Ecto neural progenitor cell (in vitro differentiated cells): ENCODE results near the gene HPD.
"Not testable (repeated sequence)": the region's sequence is repeated elsewhere in the genome, so short reads cannot be mapped to it uniquely, and the experiment has no call there.

ENCODE experiments used
- DNase-seq: peaks from one replicate; pipeline ENCODE4 v3.0.0-alpha.2; 2018; ENCODE audit warnings: low spot score

HPD gene

DNA sequence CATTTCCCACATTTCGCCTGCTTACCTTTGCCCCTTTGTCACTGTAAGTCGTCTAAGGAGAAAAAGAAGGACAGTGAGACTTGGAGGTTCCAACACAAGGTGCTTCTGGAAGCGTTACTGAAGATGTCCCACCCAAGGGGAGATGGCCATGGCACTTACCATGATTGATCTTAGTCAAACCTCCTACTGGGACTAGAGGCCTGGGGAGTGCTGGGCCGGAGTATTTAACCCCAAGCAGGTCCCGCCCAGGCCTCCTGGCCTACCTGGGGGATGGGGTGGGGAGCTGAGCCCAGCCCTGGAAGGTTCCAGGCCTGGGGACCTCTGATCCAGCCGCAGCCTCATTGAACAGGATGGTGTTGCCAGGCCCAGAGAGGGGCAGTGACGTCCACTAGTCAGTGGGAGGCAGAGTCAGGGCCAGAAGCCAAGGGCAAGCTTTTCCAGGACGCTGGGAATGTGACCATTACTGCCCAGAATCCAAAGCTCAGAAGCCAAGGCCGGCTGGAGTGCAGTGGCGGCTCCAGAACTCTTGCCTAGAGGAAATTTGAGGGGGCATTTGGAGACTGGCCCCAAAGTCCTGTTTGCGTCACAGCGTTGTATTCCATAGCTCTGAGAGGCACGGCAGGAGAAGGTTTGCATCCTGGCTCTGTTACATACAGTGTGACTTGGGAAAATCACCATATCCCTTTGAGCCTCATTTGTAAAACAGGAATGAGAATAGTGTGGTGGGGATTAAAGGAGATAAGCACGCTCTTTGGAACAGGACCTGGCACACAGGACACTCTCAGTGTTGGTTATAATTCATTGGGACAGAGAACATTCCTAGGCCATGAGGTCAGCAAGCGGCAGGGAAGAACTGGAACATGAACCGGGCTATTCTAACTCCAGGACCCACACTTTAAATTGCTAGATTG lies at the start of gene HPD:
TSS of gene HPD (minus strand) at position 198 of the 911 bp plus-strand sequence. CDS start at position 162, 36 bp downstream.
- no peak for DNase-seq

DNA sequence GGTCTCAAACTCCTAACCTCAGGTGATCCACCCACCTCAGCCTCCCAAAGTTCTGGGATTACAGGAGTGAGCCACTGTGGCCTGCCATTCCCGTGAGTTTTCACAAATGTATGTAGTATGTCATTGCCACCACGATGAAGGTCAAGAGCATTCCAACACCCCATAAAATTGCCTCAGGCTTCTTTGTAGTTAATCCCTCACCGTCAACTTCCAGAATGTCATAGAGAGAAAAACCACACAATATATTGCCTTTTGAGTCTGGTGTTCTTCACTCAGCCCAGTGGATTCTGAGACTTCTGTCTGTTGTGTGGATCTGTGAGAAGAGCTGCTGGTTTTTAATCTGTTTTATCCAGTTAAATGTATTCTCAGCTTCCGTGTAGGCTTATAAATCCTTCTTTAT lies 47.1 kb upstream of the HPD start:
- no peak for DNase-seq

DNA sequence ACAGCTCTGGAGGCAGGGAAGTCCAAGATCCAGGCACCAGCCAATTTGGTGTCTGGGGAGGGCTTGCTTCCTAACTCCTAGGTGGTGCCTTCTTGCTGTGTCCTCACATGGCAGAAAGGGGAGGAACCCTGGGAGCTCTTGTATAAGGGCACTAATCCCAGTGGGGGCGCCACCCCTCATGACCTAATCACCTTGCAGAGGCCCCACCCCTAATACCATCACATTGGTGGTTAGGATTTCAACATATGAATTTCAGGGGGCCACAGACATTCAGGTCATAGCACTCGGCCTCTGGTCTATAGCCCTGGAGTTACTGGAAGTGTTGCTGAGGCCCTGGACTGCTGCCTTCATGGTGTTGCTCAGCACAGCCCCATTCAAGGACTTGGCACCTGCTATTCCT lies 44.5 kb upstream of the HPD start:
- no peak for DNase-seq

DNA sequence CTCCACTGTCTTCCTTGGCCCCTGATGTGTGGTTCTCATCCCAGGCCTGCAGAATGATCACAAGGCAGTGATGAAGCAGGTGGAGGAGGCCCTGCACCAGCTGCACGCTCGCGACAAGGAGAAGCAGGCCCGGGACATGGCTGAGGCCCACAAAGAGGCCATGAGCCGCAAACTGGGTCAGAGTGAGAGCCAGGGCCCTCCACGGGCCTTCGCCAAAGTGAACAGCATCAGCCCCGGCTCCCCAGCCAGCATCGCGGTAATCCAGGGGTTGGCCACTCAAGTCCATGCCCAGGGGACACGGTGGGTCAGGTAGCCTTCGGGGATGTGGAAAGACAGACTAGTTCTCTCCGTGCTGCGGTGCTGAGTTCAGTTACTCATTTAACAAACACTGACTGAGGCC lies 40.9 kb upstream of the HPD start:
- no peak for DNase-seq

DNA sequence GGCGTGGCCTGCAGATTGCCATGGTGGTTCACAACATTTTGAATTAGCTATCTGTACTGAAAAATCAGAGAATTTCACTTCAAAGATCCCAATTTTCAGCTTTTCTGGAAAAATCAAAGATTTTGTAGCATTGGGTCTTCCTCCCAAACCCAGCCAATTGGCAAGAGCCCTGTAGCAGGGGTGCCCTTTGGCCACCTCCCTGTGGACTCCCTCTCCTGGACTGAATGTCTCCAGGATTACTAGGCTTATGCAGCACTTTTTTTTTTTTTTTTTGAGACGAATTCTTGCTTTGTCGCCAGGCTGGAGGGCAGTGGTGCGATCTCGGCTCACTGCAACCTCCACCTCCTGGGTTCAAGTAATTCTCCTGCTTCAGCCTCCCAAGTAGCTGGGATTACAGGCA lies 39.6 kb upstream of the HPD start:
- DNase-seq = no peak

DNA sequence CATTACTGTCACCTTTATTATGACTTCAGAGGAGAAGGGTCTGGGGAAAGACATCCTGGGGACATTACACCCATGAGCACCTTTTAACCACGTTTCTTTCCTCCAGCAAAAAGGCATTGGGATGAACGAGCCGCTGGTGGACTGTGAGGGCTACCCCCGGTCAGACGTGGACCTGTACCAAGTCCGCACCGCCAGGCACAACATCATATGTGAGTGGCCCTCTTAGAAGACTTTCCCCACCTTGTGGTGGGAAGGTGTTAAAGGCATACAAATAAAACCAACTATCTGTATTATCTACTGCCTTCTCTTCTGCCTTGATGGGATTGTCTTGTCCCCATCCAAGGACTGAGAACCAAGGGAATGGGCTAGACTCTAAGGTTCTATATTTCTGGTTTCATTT lies 36.0 kb upstream of the HPD start:
- no peak for DNase-seq

DNA sequence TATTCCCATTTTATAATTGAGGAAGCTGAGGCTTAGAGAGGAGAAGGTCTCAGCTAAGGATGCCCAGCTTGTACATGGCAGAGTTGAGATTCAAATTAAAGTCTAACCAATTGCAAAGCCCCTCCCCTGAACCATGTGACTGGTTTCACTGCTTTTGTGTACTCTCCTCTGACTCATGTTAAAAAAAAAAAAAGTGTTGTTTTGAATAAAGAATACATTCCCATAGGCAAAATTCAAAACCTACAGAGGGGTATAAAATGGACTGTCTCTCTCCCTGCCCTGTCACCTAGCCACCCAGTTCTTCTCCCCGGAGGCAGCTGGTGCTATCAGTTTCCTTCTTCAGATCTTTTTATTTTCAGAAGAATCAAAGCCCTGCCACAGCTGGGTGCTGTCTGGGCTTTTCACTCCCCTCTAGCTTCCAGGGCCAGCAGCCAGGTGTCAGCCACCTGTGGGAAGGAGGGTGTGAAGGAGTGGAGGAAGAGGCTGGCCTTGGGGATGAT lies 35.4 kb upstream of the HPD start:
- no peak for DNase-seq

DNA sequence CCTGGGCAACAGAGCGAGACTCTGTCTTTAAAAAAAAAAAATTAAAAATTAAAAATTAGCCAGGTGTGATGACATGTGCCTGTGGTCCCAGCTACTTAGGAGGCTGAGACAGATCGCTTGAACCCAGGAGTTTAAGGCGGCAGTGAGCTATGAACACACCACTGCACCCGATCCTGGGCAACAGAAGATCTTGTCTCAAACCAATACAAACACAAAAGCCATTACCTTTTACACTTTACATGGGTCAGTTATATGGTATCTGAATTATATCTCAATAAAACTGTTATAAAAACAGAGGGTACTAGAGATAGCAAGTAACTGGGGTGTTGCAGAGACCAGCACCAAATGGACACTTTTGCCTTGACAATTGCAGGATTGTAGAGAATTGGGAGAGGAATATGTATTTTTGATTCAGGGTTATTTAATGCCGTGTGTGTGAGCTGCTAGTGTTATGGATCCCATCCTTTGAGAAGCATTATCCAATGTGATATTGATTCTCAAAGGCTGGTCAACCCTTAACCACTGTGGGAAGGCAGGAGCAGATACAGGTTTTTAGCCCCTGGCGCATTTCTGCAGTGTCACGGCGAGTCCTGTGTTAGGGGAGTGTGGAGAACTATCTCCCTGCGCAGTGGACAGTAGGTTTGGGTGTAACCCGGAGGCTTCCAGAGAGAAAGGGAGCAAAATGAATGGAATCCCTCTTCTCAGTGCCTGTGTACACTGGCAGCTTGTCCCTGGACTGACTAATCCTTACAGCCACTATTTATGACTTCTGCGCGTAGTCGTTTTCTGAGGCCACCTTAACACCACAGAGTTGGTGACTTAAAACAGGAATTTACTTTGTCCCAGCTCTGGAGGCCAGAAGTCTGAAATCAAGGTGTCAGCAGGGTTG lies 34.3 kb upstream of the HPD start:
- DNase-seq = no peak

DNA sequence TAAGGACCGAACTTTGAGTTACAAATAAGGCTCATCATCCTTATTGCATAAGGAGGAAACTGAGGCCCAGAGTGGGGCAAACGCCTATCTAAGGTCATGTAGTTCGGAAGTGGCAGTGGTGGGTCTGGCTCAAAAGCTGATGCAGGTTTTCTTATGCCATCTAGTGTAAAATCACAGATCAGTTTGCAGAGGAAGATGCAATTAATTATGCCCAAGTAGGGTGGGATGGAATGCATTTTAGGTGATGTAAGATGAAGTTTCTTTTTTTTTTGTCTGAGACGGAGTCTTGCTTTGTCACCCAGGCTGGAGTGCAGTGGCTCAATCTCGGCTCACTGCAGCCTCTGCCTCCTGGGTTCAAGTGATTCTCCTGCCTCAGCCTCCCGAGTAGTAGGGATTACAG lies 31.0 kb upstream of the HPD start:
- not testable (repeated sequence) for DNase-seq

DNA sequence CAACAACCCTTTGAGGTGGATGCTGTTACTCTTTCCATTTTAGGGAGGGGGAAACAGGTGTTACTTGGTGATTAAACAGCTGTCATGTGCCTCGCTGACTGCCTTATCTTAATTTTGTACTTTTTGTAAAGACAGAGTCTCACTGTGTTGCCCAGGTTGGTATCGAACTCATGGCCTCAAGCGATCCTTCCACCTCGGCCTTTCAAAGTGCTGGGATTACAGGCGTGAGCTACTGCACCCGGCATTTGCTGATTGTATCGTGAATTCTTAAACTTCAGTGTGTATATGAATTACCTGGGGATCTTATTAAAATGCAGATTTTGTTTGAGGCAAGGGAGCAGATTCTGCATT lies 30.6 kb upstream of the HPD start:
- DNase-seq = no peak

DNA sequence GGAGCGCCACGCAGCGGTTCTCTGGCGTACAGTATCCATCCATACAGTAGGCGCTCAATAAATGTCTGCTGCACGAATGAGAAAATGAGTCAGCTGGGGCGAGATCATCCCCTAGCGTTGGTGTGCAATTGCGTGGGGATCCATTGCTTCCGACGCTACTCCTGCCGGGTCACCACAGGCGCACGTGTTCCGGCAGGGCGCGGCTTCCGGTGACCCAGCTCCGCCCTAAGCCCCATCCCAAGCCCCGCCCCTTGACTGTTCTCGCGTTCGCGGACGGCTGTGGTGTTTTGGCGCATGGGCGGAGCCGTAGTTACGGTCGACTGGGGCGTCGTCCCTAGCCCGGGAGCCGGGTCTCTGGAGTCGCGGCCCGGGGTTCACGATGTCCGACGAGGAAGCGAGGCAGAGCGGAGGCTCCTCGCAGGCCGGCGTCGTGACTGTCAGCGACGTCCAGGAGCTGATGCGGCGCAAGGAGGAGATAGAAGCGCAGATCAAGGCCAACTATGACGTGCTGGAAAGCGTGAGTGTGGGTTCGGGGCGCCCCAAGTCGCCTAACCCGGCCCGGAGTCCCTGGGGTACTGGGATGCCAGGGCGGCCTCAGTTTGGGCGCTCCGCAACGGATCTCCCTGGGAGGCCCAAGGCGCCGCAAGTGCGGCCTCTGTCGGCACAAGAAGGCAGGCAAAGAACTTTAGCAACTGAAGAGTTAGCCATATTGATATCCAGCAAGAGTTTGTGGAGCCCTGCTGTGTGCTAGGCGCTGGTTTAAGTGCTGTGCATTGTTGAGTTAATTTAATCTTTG lies 30.0 kb upstream of the HPD start, which contains the start of gene PSMD9:
TSS of gene PSMD9 (plus strand) at position 313 of the 796 bp plus-strand sequence. CDS start at position 380, 67 bp downstream.
- DNase-seq = peak; percentile 99

DNA sequence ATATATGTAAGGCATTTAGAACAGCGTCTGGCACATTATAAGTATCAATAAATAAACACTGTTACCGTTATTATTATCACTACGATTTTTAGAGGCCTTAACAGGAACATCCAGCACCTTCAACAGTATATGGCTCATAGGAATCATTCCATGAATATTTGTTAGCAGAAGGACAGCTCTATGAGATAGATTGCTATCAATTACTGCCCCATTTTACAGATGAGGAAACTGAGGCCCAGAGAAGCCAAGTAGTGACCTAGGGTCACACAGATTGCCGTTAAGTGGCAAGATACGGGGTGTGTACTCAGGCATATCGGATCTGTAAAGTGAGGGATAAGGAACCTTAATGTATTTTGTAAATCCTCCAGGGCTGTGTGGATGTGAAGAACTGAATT lies 29.4 kb upstream of the HPD start:
- DNase-seq = no peak

DNA sequence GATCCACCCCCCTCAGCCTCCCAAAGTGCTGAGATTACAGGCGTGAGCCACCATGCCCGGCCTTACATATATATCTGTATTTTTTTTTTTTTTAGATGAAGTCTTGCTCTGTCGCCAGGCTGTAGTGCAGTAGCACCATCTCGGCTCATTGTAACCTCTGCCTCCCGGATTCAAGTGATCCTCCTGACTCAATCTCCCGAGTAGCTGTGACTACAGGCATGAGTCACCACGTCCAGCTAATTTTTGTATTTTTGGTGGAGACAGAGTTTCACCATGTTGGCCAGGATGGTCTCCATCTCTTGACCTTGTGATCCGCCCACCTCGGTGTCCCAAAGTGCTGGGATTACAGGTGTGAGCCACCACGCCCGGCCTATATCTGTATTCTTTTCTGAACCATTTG lies 26.5 kb upstream of the HPD start:
- DNase-seq = not testable (repeated sequence)

DNA sequence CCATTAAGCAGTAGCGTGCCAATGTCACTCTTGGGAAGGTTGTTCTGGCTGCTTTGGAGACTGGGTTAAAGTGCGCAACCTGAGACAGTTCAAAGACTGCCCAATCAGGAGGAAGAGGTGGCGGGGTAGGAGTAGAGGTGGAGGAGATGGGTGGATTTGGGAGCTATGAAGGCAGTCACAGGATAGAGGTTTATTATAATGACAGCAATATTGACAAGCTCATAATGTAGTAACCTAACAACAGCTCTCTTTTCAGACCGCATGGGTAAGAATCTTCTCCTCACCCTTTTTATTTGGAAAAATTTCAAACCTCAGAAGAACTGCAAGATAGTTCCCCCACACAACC lies 24.6 kb upstream of the HPD start:
- no peak for DNase-seq

DNA sequence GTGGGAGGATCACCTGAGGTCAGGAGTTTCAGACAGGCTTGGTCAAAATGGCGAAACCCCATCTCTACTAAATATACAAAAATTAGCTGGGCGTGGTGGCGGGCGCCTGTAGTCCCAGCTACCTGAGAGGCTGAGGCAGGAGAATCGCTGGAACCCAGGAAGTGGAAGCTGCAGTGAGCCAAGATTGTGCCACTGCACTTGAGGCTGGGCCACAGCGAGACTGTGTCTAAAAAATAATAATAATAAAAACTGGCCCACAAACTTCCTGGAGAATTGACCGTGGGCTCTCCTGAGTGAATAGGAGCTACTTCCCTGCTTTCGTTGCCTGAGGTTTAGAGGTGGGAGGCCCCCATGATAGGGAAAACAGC lies 17.4 kb upstream of the HPD start:
- not testable (repeated sequence) for DNase-seq

DNA sequence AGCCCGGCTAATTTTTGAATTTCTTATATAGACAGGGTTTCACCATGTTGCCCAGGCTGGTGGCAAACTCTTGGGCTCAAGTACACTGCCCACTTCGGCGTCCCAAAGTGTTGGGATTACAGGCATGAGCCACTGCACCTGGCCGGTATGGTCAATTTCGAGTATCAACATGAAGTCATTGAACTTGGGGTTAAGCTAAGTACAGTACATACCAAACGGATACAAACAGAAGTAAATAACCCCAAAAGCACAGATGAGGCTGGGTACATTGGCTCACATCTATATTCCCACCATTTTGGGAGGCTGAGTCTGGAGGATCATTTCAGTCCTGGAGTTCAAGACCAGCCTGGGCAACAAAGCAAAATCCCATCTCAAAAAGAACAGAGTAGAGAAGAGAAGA lies 16.9 kb upstream of the HPD start:
- DNase-seq = no peak

DNA sequence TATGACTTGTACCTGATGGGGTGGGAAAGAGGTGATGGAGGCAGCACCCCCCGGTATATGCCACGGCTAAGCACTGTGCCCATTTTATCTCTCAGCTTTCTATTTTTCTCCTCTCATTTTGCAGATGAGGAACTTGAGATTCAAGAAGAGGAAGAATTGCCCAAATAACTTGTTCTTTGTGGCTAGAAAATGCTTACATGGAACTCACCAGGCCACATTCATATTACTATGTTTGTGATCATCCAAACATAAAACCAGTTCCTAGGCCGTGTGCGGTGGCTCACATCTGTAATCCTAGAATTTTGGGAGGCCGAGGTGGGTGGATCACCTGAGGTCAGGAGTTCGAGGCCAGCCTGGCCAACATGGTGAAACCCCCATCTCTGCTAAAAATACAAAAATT lies 15.4 kb upstream of the HPD start:
- no peak for DNase-seq

DNA sequence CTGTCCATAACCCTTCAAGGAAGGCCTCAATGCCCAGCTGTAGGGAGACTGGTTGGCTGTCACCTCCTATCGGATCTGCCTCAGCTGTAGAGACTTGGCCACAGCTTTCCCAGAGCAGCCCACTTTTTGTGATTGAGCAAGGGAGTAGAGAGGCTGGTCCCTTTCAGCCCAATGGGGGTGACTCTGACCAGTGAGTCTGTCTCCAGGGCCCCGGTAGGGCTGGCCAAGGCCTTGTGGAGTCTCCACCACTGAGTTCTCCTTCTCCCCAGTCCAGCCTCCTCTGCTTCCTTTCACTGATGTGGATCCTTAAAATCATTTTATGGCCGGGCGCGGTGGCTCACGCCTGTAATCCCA lies 14.5 kb upstream of the HPD start:
- DNase-seq = no peak

DNA sequence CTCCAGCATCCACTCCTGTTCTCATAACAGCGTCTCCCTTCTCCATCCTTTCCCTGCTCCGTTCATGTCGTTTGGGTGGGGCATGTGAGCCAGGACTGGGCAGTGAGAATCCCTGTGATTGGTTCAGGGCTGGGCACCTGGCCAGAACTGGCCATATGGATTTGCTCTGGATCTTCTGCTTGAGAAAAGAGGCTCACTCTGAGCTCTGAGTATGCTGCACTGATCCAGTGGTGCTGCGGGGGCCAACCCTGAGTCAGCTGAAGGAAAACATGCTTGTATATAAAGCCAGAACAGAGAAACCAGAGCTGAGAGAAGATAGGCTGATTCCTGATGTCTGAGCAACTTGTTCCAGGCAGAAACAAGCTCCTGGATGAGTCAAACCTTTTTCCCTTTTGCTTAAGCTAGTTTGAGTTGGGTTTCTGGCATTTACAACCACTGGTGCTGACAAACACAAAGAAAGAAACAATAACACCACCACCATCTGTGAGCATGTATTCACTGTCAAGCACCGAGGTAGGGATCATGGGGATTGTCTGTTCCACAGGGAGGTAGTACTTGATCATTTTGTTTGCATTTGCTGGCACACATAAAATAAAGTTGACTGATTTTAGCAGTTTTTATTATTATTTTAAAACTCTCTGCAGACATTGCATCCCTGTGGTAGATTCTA lies 14.0 kb upstream of the HPD start:
- DNase-seq = no peak

DNA sequence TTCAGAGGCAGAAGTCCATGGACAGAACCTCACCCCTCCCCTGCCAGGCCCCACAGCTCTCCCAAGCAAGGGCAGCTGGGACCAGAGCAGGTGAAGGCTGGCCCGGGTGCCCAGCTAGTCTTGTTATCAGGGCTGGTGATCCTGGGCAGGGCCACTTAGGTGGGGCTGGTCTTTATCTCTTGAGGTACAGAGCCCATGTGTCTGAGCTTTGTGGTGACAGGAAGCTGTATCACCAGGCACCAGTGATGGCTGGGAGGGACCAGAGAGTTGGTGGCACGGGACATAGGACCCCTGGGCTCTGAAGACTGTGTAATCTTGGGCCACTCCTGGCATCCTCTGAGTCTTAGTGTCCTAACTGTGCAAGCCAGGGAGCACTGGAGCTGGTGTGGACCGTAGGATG lies 12.8 kb upstream of the HPD start:
- no peak for DNase-seq

DNA sequence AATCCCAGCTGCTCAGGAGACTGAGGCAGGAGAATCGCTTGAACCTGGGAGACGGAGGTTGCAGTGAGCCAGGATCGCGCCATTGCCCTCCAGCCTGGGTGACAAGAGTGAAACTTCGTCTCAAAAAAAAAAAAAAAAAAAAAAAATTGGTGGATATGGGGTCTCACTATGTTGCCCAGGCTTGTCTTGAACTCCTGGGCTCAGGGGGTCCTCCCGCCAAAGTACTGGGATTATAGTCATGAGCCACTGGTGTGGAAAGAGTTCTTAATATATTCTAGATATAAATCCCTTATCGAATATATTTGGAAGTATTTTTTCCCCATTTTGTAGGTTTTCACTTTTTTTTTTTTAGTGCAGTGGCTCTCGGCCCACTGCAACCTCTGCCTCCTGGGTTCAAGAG lies 10.6 kb upstream of the HPD start:
- not testable (repeated sequence) for DNase-seq

DNA sequence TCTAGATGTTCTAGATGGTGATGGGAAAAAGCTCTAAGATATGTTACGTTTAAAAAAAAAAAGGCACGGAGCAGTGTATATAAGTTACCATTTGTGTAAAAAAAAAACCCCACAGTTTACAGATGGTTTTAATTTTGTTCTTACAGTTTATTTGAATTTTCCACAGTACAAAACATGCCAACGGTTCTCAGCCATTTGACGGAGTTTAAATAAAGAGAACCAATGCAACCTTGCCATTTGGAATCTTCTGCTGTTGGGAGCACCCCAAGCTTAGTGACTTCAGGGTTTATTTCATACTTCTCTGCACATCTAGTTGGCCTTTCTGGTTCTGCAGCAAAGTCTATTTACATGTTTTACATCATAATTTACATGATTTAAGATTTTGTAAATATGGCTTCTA lies 7.7 kb upstream of the HPD start:
- no peak for DNase-seq
